ENCODE data around the gene OXNAD1.

The OXNAD1 gene

DNA sequence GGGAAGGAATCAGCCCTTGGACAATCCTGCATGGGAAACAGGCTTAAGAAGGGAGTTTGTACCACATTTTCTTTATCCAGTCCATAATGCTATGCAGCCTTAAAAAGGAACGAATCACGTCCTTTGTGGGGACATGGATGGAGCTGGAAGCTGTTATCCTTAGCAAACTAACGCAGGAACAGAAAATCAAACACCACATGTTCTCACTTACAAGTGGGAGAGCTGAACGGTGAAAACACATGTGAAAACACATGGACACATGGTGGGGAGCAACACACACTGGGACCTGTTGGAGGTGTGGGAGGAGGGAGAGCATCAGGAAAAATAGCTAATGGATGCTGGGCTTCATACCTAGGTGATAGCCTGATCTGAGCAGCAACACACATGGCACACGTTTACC lies 70.3 kb downstream of the OXNAD1 start:
- Histone ChIP-seq H3K27me3 (ENCODE audit: control insufficient read depth, insufficient read depth, low read length) (no peaks in the 10 kb centered on the region), H3K4me1 (ENCODE audit: control insufficient read depth, insufficient read depth, low read length) (no peaks in the 10 kb centered on the region), H3K36me3 (ENCODE audit: control insufficient read depth, insufficient read depth, low read length) (no peaks in the 10 kb centered on the region), H3K4me3 (ENCODE audit: low read length) (no peak overlapping the region), H3K9me3 (ENCODE audit: control insufficient read depth, insufficient read depth, low read length) (no peaks in the 10 kb centered on the region), H3K27ac (ENCODE audit: low read length) (no peak overlapping the region)
- WGBS (ENCODE audit: insufficient coverage, insufficient read length): no CpG with 5 or more reads among the region's 5 CpGs
- no peak for DNase-seq (ENCODE audit: low read depth, low spot score)

DNA sequence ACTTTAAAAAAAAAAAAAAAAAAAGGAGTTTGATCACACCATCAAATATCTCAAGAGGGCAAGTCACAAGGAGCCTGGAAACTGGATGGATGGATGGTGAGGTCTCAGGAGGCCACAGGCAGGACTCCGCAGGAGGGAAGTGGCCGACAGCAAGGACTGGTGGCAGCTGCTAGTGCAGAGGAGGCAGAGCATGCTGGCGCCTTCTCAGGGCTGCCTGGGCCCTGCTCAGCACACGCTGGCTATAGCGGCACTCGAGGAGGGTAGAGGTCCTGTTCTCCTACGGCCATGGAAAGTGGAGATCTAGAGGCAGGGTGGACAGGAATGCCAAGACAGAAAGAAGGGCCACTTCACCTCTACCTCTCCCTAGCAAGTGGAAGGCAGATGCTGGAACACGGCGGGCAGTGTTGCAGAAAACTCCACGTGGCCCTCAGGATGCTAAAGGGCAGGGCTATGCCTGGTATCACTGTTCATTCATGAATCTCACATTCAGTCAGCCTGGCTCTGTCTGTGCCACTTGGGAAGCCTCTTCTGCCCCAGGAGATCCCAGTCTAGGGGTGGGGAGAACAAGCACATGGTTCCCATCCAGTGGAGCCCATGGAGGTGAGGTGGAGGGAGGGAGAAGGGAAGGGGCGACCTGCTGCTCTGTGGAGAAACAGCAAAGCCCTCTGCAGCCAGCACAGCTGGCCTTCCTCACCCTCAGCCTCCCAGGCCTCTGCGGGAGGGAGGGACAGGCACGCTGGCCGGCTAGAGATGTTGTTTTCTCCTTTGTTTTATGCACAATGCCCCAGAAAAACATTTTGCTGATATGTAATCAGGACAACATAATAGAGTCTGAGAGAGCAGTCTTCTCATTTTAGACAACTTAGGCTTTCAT lies 71.0 kb downstream of the OXNAD1 start:
- no peak overlapping the region for H3K4me3 ChIP-seq (ENCODE audit: low read length)
- no peaks in the 10 kb centered on the region for H3K4me1 ChIP-seq (ENCODE audit: control insufficient read depth, insufficient read depth, low read length)
- H3K9me3 ChIP-seq (ENCODE audit: control insufficient read depth, insufficient read depth, low read length): no peaks in the 10 kb centered on the region
- no peak overlapping the region for H3K27ac ChIP-seq (ENCODE audit: low read length)
- no peaks in the 10 kb centered on the region for H3K36me3 ChIP-seq (ENCODE audit: control insufficient read depth, insufficient read depth, low read length)
- DNase-seq (ENCODE audit: low read depth, low spot score): no peak
- H3K27me3 ChIP-seq (ENCODE audit: control insufficient read depth, insufficient read depth, low read length): no peaks in the 10 kb centered on the region
- no CpG with 5 or more reads among the region's 14 CpGs for WGBS (ENCODE audit: insufficient coverage, insufficient read length)

- H3K36me3 ChIP-seq (ENCODE audit: control insufficient read depth, insufficient read depth, low read length): no peaks in the 10 kb centered on the region
- no peak for DNase-seq (ENCODE audit: low read depth, low spot score)
- no peak overlapping the region for H3K27ac ChIP-seq (ENCODE audit: low read length)
- H3K27me3 ChIP-seq (ENCODE audit: control insufficient read depth, insufficient read depth, low read length): no peaks in the 10 kb centered on the region
- no peaks in the 10 kb centered on the region for H3K4me1 ChIP-seq (ENCODE audit: control insufficient read depth, insufficient read depth, low read length)
- H3K4me3 ChIP-seq (ENCODE audit: low read length): no peak overlapping the region
- H3K9me3 ChIP-seq (ENCODE audit: control insufficient read depth, insufficient read depth, low read length): no peaks in the 10 kb centered on the region
- no CpG with 5 or more reads among the region's 6 CpGs for WGBS (ENCODE audit: insufficient coverage, insufficient read length)
Observed at GRCh38 chr3:16336825-16337224, 71.8 kb downstream of the OXNAD1 start.

DNA sequence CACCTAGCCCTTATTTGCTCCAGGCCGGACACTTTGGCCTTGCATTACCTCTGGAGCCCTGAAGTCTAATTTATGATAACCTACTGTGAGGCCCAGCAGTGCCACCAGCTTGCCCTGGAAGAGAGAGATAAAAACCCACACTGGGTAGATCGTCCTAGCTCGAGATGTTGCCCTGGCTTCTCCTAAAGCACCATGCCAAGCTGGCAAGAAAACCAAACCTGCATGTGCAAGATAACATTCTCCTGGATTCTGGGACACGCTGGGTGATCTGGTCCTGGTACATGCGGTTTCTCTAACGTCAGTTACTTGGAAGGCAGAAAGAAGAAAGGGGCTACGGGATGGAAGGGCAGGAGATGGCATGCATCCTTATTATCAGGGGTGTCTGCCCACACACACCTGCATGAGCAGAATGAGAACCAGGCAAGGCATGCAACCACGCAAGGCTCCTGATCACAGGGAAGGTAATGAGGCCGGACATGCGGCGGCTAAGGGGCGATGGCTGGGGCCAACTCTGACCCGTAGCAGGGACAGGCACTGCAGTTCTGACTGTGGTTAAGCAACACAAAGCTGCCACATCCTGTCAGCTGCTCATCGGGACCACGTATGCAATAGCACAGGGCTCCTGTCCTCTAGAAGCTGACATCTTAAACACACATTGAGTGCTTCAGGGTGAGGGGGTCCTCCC lies 73.0 kb downstream of the OXNAD1 start:
- H3K27ac ChIP-seq (ENCODE audit: low read length): no peak overlapping the region
- H3K27me3 ChIP-seq (ENCODE audit: control insufficient read depth, insufficient read depth, low read length): no peaks in the 10 kb centered on the region
- no peak overlapping the region for H3K4me3 ChIP-seq (ENCODE audit: low read length)
- no peaks in the 10 kb centered on the region for H3K9me3 ChIP-seq (ENCODE audit: control insufficient read depth, insufficient read depth, low read length)
- H3K36me3 ChIP-seq (ENCODE audit: control insufficient read depth, insufficient read depth, low read length): no peaks in the 10 kb centered on the region
- no peaks in the 10 kb centered on the region for H3K4me1 ChIP-seq (ENCODE audit: control insufficient read depth, insufficient read depth, low read length)
- WGBS (ENCODE audit: insufficient coverage, insufficient read length): no CpG with 5 or more reads among the region's 15 CpGs
- DNase-seq (ENCODE audit: low read depth, low spot score): no peak

DNA sequence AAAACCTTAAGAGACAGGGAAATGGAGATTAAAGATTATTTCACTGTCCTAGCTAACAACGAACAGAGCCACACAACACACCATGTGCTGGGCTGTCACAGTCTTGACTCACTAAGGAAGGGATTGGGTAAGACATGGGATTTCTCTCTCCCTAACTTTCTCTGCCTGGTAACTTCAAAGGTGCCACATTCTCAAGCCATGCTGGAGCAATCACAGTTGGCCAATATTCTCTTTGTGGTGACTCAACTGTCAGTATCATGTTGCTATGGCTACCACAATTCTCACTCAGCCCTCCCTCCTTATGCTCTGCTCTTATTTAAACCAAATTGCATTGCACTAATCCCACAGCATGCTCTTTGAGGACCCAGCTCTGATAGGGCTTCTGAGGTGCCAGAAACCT lies 74.0 kb downstream of the OXNAD1 start:
- no peaks in the 10 kb centered on the region for H3K36me3 ChIP-seq (ENCODE audit: control insufficient read depth, insufficient read depth, low read length)
- H3K27me3 ChIP-seq (ENCODE audit: control insufficient read depth, insufficient read depth, low read length): no peaks in the 10 kb centered on the region
- no peak overlapping the region for H3K4me3 ChIP-seq (ENCODE audit: low read length)
- no CpG with 5 or more reads among the region's 1 CpG for WGBS (ENCODE audit: insufficient coverage, insufficient read length)
- H3K9me3 ChIP-seq (ENCODE audit: control insufficient read depth, insufficient read depth, low read length): no peaks in the 10 kb centered on the region
- no peak for DNase-seq (ENCODE audit: low read depth, low spot score)
- no peak overlapping the region for H3K27ac ChIP-seq (ENCODE audit: low read length)
- no peaks in the 10 kb centered on the region for H3K4me1 ChIP-seq (ENCODE audit: control insufficient read depth, insufficient read depth, low read length)

GRCh38 chr3:16343101-16343500 lies 78.1 kb downstream of the OXNAD1 start:
- no peaks in the 10 kb centered on the region for H3K4me1 ChIP-seq (ENCODE audit: control insufficient read depth, insufficient read depth, low read length)
- H3K36me3 ChIP-seq (ENCODE audit: control insufficient read depth, insufficient read depth, low read length): no peaks in the 10 kb centered on the region
- WGBS (ENCODE audit: insufficient coverage, insufficient read length): no CpG with 5 or more reads among the region's 1 CpG
- H3K4me3 ChIP-seq (ENCODE audit: low read length): no peak overlapping the region
- H3K27ac ChIP-seq (ENCODE audit: low read length): no peak overlapping the region
- no peak for DNase-seq (ENCODE audit: low read depth, low spot score)
- H3K27me3 ChIP-seq (ENCODE audit: control insufficient read depth, insufficient read depth, low read length): no peaks in the 10 kb centered on the region
- H3K9me3 ChIP-seq (ENCODE audit: control insufficient read depth, insufficient read depth, low read length): no peaks in the 10 kb centered on the region

- no peaks in the 10 kb centered on the region for H3K27me3 ChIP-seq (ENCODE audit: control insufficient read depth, insufficient read depth, low read length)
- H3K4me1 ChIP-seq (ENCODE audit: control insufficient read depth, insufficient read depth, low read length): no peaks in the 10 kb centered on the region; the same call in 1 of the 2 replicates
- no peaks in the 10 kb centered on the region for H3K36me3 ChIP-seq (ENCODE audit: control insufficient read depth, insufficient read depth, low read length)
- H3K27ac ChIP-seq (ENCODE audit: low read length): no peak overlapping the region
- DNase-seq (ENCODE audit: low read depth, low spot score): no peak
- no peak overlapping the region for H3K4me3 ChIP-seq (ENCODE audit: low read length)
- WGBS (ENCODE audit: insufficient coverage, insufficient read length): no CpG with 5 or more reads among the region's 7 CpGs
- no peaks in the 10 kb centered on the region for H3K9me3 ChIP-seq (ENCODE audit: control insufficient read depth, insufficient read depth, low read length)
Observed at GRCh38 chr3:16346413-16347081, 81.5 kb downstream of the OXNAD1 start.

DNA sequence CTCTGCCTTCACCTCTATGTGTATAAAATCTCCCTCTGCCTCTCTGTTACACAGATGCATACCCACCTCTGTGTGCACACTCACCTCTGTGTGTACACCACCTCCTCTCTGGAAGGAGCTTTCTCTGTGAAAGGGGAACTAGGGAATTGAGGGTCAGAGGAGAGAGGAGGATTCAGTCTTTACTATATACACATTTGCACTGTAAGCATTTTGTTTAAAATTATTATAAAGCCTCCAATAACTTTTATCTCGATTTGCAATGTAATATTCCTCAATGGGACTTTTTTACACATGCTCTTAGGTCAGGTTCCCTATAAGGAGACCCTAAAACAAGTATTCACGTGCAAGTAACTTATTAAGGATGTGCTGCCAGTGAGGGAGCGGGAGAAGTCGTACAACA lies 82.5 kb downstream of the OXNAD1 start:
- H3K4me3 ChIP-seq (ENCODE audit: low read length): no peak overlapping the region
- no peaks in the 10 kb centered on the region for H3K9me3 ChIP-seq (ENCODE audit: control insufficient read depth, insufficient read depth, low read length)
- no CpG with 5 or more reads among the region's 4 CpGs for WGBS (ENCODE audit: insufficient coverage, insufficient read length)
- H3K36me3 ChIP-seq (ENCODE audit: control insufficient read depth, insufficient read depth, low read length): no peaks in the 10 kb centered on the region
- no peak for DNase-seq (ENCODE audit: low read depth, low spot score)
- H3K27me3 ChIP-seq (ENCODE audit: control insufficient read depth, insufficient read depth, low read length): no peaks in the 10 kb centered on the region
- H3K4me1 ChIP-seq (ENCODE audit: control insufficient read depth, insufficient read depth, low read length): no peaks in the 10 kb centered on the region; the same call in 1 of the 2 replicates
- no peak overlapping the region for H3K27ac ChIP-seq (ENCODE audit: low read length)

DNA sequence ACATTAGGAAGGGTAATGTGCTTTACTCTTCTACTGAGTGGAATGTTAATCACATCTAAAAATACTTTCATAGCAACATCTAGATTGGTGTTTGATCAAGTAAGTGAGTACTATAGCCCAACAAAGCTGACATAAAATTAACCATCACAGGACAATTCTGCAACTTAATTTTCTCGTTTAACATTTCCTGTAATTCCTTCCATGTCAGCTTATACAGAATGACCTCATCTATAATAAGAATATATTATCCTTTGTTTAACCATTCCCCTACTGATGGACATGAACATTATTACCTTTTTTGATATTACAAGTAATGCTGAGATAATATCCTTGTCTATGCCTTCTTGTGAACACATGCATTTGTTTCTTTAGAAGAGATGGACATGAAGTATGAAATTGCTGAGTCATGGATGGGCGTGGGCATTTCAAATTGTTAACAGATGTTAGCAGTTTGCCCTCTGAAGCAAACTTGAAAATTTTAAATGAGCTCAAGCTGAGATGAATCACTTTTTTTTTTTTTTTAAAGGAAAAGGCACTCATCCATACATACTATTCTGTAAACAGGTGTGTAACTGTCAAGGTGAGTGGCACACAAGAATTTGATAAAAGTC lies 85.1 kb downstream of the OXNAD1 start:
- no peaks in the 10 kb centered on the region for H3K9me3 ChIP-seq (ENCODE audit: control insufficient read depth, insufficient read depth, low read length)
- no peak overlapping the region for H3K27ac ChIP-seq (ENCODE audit: low read length)
- H3K4me1 ChIP-seq (ENCODE audit: control insufficient read depth, insufficient read depth, low read length): no peaks in the 10 kb centered on the region; the same call in 1 of the 2 replicates
- no peak overlapping the region for H3K4me3 ChIP-seq (ENCODE audit: low read length)
- H3K27me3 ChIP-seq (ENCODE audit: control insufficient read depth, insufficient read depth, low read length): no peaks in the 10 kb centered on the region
- 100% methylated on average over 1 of the region's 2 CpGs for WGBS (ENCODE audit: insufficient coverage, insufficient read length)
- no peaks in the 10 kb centered on the region for H3K36me3 ChIP-seq (ENCODE audit: control insufficient read depth, insufficient read depth, low read length)
- no peak for DNase-seq (ENCODE audit: low read depth, low spot score)

DNA sequence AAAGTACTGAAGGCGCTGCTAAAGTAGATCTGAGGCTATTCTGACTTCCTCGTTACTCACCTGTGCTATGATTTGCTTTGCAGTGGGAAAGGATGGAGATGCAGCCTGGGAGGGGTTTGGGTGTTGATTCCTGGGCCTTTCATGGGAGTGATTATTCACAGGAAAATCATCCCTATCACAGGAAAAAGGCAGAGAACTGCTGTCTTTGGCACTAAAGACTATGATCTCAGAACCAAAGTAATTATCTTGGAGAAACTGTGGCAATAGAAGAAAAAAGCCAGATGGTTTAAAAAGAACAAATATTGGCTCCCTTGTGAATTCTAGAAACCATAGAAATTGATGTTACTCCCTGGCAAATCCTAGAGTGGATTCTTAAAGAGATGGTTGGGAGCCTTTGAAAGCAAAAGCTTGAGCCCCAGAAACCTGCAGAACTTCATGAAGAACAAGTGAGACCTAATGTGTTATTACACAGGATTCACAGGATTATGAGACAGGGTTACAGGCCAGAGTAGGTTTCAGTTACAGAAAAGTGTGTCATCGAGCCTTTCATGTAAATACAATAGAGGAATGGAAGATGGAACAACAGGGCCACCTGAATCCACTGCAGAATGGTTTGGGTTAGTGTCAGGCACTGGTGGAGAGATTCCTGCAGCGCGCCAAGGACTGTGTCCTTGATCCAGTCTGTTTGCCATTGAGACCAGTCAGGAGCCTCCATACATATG lies 85.7 kb downstream of the OXNAD1 start:
- H3K27me3 ChIP-seq (ENCODE audit: control insufficient read depth, insufficient read depth, low read length): no peaks in the 10 kb centered on the region
- no peaks in the 10 kb centered on the region; the same call in 1 of the 2 replicates for H3K4me1 ChIP-seq (ENCODE audit: control insufficient read depth, insufficient read depth, low read length)
- H3K36me3 ChIP-seq (ENCODE audit: control insufficient read depth, insufficient read depth, low read length): no peaks in the 10 kb centered on the region
- WGBS (ENCODE audit: insufficient coverage, insufficient read length): no CpG with 5 or more reads among the region's 5 CpGs
- DNase-seq (ENCODE audit: low read depth, low spot score): no peak
- no peak overlapping the region for H3K27ac ChIP-seq (ENCODE audit: low read length)
- no peak overlapping the region for H3K4me3 ChIP-seq (ENCODE audit: low read length)
- no peaks in the 10 kb centered on the region for H3K9me3 ChIP-seq (ENCODE audit: control insufficient read depth, insufficient read depth, low read length)
